ENCODE results near the gene RIMS4.
"Not testable (repeated sequence)": the region's sequence is repeated elsewhere in the genome, so short reads cannot be mapped to it uniquely, and the experiment has no call there.

The RIMS4 gene

DNA sequence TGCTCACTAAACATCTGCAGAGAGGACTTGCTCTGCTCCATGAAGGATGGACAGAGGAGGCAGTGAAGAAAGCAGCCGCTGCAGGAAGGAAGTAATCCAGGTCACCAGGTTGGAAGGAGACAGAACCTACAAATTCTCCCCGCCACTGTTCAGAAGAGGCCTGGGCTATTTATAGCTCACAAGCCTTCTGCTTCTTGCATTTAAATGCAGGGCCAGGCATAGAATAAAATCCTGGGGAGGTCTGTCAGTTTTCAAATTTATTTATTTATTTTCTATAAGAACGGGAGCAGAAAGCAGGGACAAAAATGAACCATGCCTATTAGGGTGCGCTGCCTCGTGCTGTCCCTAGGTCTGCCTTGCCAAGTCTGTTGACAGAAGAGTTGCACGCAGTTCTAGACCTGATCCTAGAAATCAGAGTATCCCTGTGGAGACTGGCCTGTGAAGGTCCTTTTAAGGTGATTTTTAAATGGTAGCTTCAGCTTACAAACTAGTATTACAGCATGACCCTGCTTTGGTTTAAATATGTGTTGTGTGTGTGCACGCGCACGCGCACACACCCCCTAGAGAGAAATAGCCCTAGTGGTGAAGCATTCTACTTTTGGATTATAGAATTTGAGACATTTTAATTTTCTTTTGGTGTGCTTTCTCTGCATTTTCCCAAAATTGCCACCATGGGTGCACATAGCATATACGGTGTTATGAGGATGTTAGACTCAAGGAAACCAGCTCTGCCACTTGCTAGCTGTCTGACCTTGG lies 19.5 kb downstream of the RIMS4 start:
- DNase-seq: no peak

GRCh38 chr20:44788706-44789456 lies 21.5 kb downstream of the RIMS4 start:
- no peak for DNase-seq

GRCh38 chr20:44787299-44787698 lies 23.0 kb downstream of the RIMS4 start:
- no peak for DNase-seq

DNA sequence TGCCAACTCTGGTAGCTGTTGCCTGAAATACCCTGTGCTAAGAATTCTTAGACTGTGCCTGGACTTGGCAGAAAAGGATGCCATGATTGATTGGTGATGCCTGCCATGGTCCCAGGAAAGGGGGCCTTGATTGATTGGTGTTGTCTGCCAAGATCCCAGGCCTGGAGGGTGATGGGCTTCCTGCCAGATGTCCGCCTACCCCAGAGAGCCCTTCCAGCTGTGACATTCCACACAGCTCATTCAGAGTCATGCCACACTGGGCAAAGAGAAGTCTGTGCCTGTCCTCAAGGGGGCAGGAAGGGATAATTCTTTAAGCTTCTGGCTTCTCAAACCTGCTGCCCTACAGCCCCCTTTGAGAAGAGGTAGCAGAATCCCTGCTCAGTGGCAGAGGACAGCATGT lies 24.6 kb downstream of the RIMS4 start:
- DNase-seq: no peak

DNA sequence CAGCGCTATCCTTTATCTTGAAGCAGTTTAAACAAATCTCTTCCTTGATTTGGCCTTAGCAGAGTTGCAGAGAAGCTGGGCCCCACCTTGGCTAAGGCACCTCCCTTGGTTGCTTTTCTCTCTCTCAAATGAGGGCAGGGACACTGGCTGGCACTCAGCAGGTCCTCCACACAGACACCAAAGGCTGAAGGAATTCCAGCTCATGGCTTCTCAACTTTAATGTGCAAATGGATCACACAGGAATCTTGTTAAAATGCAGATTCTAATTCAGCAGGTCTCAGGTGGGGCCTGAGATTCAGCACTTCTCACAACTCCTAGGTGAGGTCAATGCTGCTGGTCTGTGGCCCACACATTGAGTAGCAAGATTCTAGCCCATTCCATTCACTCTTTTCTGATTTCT lies 25.7 kb downstream of the RIMS4 start:
- DNase-seq: no peak

DNA sequence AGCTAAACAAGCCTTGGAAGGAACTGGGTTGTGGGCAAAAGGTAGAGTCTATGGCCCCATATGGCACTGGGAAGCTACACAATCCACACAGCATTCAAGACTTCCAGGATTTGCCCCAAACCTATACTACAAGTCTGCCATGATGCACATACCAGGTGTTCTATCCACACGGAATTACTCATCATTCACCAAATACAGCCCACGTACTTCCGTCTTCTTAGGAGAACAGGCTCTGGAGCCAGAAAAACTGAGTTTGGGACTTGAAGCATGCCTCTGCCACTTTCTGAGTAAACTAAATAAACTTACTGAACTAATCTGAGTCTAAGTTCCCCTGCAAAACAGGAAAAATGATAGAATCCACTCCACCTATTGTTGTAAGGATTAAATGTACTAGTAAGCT lies 28.6 kb downstream of the RIMS4 start:
- DNase-seq: no peak

GRCh38 chr20:44781118-44781517 lies 29.2 kb downstream of the RIMS4 start:
- no peak for DNase-seq

DNA sequence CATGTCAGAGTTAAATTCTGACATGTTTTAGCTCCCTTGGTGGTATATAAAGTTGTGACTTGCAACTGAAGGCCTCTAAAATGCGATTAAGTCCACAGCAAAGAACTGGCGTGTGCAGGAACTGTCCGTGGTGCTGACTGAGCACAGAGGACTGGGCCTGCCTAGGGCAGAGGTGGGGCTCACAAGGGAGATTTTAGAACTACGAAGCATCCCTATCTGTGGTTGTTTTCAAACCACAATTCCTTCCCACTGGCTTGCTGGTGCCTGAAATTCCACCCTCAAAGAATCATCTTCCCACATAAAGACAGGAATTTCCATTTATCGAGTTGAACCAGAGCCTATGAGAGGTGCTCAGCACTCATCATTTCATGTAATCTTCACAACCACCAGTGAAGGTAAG lies 30.1 kb downstream of the RIMS4 start:
- peak; percentile 13 for DNase-seq

DNA sequence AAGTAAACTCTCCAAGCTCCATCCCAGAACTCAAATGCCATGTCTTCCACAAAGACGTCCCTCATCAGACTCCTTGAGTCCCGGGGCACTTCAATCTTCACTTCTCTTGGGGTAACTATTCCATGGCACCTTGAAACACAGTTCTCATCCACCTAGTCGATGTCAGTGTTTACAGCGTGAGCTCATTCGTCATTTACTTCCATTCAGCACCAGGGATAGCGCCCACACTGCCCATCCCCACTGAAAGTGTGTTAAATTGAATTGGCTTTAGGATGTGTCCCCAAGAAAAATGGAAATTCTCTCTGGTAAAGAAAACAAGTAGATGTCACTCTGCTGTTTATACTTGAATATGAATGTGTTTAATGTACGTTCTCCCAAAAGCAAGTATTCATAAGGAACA lies 33.4 kb downstream of the RIMS4 start:
- DNase-seq: no peak

GRCh38 chr20:44773070-44773829 lies 37.1 kb downstream of the RIMS4 start:
- no peak for DNase-seq

DNA sequence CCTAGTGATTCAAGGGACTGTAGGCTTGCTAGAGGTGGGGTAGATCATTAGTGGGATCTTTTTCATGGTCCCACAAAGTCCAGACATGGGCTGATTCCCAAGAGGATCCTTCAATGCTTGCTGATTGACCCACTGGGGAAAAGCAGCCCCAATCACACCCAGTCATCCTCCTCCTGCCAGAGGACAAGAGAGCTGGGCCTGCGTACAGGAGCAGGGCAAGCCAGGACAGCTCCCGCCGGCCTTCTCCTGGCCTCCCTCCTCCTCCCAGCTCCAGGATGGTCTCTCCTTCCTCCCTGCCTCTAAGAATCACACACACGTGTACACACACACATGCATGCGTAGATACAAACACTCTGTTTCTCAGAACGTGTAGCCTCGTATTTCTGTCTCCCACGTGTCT lies 37.7 kb downstream of the RIMS4 start:
- no peak for DNase-seq

DNA sequence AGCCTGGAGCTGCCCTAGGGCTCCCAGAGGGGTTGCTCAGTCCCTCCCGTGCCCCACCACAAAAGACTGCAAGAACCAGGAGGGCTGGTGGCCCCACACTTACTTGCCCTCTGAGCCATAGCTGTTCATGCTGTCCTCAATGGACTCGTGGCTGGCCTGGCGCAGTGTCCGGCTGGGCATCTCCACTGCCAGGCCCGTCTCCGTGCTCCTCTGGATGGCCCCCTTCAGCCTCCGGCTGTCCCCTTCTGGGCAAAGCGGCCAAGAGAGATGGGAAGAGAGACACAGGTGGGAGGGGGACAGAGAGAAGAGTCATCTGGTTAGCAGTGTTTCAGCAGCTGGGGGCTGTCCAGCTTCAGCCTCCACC lies 39.2 kb downstream of the RIMS4 start:
- DNase-seq: no peak

DNA sequence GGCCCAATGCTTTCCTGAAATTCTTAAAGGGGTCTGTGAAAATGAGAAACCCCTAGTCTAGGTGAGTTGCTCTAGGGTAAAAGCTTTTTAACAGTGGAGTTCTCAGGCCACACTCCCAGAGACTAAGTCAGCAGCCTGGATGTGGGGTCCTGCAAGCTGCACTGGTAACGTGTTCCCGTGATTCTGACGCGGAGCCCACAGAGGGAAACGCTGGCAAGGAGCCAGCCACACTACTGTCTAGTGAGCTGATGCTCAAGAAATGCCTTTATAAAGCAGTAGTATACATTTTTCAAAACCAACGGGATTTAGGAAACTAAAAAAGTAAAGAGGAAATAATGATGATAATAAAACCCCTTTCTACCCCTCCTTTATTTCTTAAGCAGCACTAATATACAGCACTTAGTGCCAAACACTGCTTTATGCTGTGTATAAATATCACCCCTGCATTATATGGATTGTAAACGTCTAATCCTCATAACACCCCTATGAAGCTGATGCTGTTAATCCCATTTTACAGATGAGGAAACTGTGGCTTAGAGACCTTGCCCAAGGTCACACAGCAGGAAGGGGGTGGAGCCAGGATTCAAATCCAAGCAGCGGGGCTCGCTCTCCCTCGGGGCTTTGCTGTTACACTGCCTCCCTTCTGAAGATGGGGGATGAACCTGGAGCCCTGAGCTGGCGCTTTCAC lies 39.7 kb downstream of the RIMS4 start:
- DNase-seq: no peak

GRCh38 chr20:44769481-44769863 lies 40.9 kb downstream of the RIMS4 start:
- DNase-seq: no peak

DNA sequence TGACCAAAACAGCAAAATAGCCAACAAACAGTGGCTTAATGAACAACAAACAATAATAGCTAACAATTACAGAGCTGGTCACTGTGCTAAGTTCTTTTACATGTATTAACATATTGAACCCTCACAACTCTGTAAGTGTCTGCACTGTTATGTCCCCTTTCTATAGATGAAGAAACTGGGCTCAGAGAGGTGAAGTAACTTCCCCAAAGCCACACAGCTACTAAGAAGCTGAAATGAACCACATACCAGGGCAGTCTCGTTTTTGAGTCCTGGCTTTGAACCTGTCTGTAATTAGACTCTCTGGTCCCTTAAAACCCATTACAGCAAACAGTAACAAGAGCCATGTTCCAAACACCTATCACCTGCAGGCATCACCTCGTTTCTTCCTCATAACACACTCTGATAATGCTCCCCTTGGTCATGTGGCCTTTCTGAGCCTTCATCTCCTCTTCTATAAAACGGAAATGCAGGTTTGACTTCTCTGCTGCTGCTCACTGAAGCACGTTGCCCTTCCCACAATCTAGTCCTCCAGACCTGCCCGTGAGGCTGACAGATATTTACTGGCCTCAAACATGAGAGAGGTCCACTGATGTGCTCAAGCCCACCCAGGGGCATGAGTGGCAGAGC lies 41.4 kb downstream of the RIMS4 start:
- DNase-seq: no peak

- DNase-seq: no peak
Observed at GRCh38 chr20:44768256-44768655, 42.1 kb downstream of the RIMS4 start.

GRCh38 chr20:44765701-44766347 lies 44.5 kb downstream of the RIMS4 start:
- DNase-seq: no peak

- no peak for DNase-seq
Observed at GRCh38 chr20:44765091-44765490, 45.3 kb downstream of the RIMS4 start.

GRCh38 chr20:44763798-44764197 lies 46.5 kb downstream of the RIMS4 start:
- not testable (repeated sequence) for DNase-seq

- no peak for DNase-seq
Observed at GRCh38 chr20:44762466-44763140, 47.7 kb downstream of the RIMS4 start.

GRCh38 chr20:44761423-44761822 lies 48.9 kb downstream of the RIMS4 start:
- no peak for DNase-seq

GRCh38 chr20:44759595-44759994 lies 50.8 kb downstream of the RIMS4 start:
- DNase-seq: no peak
